ENCODE measurements around the gene ERG28.
"Not testable (repeated sequence)": the region's sequence is repeated elsewhere in the genome, so short reads cannot be mapped to it uniquely, and the experiment has no call there.

ERG28 gene, protein sequence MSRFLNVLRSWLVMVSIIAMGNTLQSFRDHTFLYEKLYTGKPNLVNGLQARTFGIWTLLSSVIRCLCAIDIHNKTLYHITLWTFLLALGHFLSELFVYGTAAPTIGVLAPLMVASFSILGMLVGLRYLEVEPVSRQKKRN

DNA sequence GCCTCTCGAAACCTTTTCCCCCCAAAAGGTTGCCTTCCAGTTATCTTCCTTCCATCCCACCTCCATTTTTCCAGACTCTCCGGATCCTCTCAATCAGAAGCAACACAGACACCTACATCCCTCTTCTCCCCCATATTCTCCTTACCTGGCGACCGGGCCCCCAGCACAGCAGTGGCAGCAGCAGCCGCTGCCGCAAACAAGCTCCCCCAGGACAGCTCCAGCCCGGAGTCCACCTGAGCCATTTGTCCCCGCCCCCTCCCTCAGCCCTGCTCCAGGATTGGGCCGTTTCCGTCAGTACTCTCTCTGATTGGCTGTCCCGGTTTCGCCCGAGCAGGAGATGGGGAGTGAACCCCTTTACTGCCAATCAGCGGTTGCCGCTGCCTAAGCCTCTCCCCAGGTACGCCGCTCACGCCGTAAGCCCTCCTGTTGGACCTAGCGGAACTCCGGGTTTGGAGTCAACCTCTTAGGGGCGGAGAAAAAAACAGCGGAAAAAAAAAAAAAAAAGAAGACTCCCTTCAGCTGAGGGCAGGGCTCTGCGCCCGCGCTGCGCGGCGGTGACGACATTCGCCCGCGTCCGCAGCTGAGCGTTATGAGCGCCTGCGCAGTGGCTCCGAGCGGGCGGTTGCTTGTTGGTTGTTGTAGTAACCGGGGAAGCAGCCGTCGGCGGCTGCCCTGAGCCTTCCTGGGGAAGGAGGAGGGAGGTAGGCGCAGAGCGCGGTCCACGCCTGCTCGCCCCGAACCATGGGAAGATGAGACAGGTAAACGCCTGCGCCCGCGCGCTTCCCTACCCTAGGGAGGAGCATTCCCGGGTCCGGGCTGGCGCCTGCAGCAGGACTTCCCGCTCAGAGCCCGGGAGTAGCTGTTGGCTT, at the start of gene ERG28, which contains the start of gene TTLL5:
ERG28 (minus strand) TSS at position 247 of the 869 bp plus-strand sequence. CDS start 3,374 bp downstream, outside the sequence.
TTLL5 (plus strand) TSS at position 617 of the 869 bp plus-strand sequence. CDS start 1,904 bp downstream, outside the sequence.
- DNase-seq (ENCODE audit: low spot score): peak; percentile 100

DNA sequence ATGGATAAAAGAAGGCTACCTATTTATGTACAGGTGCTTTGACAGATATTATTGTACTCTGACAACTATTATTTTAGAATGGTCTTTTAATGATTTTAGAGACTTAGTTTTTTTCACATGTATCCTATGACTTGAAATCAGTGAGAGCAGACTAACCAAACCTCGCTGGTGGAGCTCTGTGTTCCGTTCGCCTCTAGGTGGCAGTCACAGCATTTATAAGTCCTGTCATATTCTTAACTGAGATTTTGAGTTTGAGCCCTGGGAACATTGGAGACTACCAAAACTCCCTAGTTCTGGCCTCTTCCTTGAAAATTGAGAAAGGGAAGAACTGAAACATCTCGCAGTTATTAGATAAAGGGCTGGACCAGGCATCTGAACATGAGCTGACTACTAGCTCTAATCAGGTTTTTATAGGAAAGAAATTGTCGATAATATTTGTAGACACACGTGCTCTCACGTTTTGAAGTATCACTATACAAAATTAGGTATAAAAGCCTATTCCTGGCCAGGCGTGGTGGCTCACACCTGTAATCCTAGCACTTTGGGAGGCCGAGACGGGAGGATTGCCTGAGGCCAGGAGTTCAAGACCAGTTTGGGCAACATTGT, 48.6 kb upstream of the ERG28 start:
- DNase-seq (ENCODE audit: low spot score): peak; percentile 70

DNA sequence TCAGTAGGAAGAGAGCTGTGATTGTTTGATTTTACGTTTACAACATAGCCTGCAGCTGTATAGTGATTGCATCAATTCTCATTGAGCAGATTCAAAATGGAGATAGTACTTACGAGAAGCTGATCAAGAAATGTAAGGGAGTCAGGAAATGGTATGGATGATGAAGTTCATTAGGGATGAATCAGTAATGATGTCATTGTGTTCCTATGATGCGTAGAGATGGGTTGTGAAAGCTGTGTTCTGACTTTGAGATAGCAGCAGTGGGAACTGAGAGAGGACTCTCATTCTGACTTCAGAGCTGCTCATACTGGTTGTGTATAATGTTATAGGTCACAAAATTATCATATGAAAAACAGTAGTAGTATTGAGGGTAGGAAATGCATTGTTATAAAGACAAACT, 44.3 kb upstream of the ERG28 start:
- no peak for DNase-seq (ENCODE audit: low spot score)

DNA sequence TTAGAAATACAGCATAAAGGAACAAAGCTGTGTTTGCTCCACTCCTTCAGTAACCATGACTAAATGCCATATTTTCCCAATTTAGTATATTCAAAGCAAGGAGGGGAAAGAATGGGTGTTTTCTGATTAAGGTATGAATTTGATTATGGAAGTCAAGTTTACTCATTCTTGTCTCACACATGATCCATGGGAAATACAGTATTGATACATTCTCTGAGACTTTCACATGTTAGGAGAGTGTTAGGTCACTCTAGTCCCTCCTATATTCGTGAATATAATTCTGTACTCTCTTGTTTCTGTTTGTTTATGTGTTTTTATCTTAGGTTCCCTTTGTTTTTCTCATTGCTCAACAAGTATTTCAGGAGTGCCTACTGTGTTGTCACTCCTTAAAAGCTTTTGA, 42.8 kb upstream of the ERG28 start:
- DNase-seq (ENCODE audit: low spot score): no peak

DNA sequence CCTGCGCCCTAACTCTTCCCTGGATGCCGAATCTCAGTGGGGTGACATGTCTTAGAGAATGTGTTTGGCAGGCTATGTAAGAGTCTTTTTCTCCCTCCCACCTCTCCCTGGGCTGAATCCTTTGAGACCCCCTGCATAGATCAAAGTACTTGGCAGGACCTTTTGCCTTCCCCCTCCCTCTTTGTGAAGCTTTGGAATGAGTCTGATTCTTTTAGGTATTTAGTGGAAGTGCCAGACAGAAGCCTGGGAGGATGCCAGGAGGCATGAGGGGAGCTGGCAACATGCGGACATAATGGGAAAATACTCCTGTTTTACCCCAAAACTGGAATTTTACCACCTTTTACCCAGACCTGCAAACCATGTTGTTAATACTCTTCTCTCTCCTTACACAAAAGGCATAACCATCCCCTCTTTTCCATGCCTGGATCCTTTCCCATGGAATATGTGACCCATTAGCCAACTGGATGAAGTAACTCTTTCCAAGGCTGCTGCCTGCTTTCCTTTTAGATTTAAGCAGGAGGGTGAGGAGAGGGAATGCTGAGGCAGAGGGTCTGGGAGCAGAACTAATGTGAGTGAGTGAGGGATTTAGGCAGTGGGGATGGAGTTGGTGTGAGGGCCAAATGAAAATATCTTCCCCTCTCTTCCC, 42.1 kb upstream of the ERG28 start:
- DNase-seq (ENCODE audit: low spot score): no peak

DNA sequence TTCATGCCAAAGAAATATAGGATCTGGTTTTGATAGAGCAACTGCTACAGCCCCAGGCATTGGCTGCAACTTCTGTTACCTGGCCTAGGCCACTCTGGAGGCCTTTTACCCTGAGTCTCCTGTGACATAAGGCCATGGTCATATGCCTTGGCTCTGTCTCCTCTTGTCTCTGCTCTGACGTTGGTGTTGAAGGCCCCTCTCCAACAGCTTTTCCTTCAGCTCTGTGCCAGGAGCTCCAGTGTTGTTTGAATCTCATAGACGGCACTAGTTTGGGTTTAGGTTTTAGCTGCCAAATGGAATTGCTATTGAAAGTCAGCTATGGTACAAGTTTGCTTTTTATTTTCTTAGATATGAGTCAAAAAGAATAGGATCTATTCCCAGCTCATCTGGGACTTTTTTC, 41.4 kb upstream of the ERG28 start:
- no peak for DNase-seq (ENCODE audit: low spot score)

DNA sequence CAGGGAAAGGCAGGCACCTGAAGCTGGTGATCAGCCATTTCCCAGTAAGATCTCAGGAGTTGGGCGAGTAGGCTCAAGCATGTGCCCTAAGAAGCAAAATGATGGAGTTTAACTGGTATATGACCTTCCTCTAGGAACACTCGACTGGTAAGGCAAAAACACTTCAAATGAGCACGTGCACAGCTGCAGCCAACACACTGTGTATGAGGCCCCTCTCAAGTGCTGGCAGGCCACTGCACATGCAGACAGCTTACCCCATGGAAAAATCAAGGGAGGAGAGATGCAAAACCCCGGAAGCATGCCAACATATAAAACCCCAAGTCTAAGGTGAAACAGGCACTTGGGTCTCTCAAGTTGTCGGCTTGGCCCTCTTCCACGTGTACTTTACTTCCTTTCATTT, 39.6 kb upstream of the ERG28 start:
- DNase-seq (ENCODE audit: low spot score): no peak

DNA sequence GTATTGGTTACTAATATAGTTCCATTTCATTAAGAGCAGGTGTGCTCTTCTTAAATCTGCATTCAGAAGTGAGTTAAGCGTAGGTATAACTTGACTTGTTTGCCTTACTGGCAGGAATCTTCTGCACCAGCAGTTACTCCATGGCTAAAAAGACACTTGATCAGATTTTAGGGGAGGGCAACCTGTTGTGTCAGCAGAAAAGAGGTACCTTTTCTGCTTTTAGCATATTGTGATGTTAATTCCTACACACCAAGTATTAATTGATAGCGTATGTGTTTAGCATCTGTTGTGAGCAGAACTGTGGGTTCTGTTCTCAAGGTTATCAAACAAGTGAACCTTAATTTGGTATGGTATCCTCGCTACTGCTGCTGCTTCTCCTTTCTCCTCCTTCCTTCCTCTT, 38.7 kb upstream of the ERG28 start:
- no peak for DNase-seq (ENCODE audit: low spot score)

DNA sequence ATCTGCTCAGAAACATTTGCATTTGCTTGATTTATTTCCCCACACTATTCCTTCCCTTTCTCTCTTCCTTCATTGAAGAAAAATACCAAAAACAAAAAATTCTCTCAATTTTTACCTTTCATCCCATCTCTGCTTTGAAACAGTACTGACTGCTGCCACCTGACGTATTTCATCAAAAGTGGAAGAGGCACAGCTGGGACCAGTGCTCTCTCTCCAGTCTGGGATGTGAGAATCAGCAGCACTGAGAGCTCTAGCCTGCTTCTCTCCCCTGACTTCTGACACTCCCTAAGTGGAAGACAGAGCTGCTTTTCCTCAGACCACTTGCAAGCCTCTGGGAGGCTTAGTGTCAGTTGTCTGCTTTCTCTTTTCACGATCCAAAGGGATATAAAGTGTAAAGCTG, 37.2 kb upstream of the ERG28 start:
- DNase-seq (ENCODE audit: low spot score): no peak

DNA sequence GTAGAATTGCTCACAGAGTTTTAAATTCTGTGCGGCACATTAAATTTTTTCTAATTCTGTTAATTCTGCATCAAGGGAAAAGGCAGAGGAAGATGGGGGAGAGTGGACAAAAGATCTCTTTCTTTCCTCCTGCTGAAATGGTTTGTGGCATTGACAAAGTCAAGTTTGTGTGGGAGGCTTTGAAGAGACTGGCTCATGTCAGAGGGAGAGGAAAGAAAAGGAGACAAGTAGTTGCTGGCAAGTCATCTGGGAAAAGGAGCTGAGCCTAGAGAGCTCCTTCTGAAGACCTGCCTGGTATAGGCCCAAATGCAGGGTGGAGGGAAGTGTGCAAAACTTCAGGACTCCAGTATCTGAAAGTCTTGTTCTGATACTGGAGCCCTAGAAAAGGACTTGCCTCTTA, 36.7 kb upstream of the ERG28 start:
- no peak for DNase-seq (ENCODE audit: low spot score)

DNA sequence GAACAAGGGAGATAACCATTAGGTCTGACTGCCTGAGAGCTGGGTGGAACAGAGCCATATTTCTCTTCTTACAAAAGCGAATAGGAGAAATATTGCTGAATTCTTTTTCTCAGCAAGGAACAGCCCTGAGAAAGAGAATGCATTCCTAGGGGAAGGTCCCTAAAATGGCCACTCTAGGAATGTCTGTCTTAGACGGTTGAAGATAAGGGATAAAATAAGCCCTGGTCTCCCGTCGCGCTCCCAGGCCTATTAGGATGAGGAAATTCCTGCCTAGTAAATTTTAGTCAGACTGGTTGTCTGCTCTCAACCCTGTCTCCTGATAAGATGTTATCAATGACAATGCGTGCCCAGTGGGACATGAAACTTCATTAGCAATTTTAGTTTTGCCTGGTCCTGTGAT, 34.3 kb upstream of the ERG28 start:
- not testable (repeated sequence) for DNase-seq (ENCODE audit: low spot score)

DNA sequence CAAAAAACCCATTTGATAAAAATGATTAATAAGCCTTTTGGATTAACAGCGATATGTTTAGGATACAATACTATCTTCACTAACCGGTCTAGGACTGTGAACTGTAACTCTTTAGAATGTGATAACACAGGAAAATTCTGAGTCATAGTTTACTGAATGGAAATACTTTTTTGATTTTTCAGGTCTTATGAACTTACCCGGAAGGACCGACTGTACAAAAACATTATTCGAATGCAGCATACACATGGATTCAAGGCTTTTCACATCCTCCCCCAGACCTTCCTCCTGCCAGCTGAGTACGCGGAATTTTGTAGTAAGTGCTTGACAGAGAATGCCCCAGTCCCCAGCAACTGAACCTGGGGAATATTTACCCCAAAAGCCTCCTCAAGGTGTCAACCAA, 29.3 kb upstream of the ERG28 start:
- no peak for DNase-seq (ENCODE audit: low spot score)

DNA sequence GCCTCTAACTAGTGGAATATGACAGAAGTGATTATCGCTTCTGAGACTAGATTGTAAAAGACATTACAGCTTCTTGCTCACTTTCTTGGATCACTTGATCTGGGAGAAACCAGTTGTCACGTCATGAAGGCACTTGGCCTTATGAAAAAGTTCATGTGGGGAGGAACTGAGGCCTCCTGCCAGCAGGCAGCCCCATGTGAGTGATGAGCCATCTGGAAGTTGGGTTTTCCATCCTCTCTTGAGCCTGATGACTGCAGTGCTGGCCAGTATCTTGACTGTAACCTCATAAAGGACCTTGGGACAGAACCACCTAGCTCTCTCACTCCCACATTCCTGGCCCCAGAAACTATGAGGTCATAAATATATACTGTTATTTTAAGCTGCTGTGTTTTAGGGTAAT, 28.3 kb upstream of the ERG28 start:
- DNase-seq (ENCODE audit: low spot score): no peak

DNA sequence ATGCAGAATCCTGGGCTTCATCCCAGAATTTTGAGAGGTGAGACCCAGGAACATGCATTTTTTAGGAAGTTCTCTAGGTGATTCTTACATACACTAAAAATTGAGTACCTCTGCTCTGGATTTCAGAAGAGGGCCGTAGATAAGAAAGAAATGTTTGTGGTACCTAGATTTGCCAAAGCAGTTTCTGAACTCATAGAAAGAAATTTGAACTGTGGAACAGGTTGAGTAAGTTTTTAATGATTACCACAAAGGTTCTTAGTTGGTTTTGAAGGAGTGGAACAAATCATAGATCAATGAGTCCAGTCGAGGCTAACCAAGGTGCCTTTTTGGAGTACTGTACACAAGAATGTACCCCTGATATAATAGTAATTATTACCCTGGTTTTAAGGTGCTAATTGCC, 25.2 kb upstream of the ERG28 start:
- no peak for DNase-seq (ENCODE audit: low spot score)

DNA sequence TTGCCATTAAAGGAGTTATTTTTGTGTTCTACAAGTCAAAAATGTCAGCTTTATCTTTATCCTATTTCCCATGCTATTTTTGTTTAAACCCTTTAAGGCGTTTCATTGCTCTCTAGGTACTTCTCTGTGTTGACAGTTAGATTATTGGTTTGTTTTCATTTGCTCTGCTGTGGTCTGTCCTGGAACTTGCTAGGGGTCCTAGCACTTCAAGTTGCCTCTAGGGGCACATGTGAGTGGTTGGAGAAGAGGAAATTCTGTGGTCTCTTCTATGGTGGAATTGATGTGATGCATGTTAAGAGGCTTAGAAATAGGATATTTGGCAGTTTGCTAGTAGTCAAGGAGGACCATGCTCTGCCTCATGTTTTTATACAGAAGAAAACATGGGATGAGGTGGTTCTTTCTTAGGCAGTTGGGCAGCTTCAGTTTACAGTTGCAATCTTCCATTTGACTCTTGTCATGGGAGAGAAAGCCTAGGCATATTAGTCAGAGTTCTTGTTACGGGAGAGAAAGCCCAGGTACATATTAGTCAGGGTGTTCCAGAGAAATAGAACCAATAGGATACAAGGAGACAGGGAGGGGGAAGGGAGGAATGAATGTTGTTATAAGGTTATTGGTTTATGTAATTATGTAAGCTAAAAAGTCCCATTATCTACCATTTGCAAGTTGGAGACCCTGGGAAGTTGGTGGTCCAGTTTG, 14.7 kb upstream of the ERG28 start:
- no peak for DNase-seq (ENCODE audit: low spot score)

DNA sequence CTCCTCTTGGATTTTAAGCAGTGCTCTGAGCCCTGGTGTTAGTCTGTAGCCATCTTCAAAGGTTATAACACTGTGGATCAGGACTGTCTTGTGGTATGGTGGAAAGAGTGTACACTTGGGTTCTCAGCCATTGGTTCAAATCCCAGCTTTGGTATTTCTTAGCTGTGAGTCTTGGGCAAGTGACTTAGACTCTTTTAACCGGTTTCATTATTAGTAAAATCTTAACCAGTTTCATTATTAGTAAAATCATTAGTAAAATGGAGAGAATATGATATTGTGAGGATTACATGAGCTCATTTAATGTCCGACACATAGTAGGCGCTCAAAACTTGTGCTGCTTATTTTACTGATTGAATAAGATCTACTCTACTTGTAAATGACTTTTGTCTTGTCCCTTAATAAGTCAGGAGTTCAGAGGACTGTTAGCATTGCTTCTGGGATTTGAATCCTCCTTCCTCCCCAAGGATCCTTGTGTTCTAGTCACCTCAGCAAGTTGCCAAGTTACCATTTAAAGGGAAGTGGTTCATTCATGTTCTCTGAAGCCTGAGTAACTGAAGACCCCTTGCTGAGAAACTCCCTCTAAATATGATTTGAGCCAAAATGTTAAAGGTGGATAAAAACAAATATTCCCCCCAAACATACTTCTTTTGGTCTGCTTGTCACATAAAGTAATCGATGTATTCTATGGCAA, 12.8 kb upstream of the ERG28 start:
- DNase-seq (ENCODE audit: low spot score): no peak

DNA sequence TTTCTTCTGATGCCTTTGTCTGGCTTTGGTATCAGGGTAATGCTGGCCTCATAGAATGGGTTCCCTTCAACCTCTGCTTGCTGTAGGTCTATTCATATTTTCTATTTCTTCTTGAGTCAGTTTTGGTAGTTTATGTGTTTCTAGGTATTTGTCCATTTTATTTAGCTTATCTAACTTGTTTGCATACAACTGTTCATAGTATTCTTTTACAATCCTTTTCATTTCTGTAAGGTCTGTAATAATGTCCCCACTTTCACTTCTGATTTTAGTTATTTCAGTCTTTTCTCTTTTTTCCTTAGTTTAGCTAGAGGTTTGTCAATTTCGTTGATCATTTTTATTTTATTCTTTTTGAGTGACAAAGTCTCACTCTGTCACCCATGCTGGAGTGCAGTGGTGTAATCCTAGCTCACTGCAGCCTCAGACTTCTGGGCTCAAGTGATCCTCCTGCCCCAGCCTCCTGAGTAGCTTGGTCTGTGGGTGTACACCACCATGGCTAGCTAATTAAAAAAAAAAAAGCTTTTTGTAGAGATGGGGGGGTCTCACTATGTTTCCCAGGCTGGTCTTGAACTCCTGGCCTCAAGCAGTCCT, 12.0 kb upstream of the ERG28 start:
- DNase-seq (ENCODE audit: low spot score): no peak

DNA sequence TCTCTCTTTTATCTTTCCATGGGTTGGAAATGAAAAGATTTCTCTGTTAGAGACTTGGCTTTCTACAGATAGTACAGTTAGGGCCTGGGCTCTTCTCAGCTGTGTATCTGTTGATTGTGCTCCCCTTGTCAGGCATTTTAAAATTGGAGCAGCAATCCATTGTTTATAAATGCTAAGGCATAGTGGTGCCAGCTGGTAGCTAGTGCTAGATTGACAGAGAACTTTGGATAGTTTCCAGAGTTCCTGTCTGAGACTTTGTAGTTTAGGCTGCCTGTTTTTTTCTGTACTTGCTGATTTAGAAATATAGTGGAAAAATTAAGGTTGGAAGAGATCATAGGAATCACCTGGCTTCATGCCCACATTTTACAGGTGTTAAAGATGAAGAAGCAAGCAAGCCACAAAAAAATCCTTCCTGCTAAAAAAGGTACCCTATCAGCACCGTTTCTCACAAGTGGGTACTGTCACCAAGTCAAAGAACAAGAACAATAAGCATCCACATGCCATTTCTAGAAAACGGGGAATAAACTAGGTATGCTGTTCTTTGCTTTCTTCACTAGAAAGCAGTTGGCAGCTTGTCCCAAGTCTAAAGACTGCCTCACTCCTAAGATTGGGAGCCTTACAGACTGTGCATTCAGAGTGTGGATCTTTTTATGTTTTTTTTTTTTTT, 6.6 kb upstream of the ERG28 start:
- DNase-seq (ENCODE audit: low spot score): no peak

DNA sequence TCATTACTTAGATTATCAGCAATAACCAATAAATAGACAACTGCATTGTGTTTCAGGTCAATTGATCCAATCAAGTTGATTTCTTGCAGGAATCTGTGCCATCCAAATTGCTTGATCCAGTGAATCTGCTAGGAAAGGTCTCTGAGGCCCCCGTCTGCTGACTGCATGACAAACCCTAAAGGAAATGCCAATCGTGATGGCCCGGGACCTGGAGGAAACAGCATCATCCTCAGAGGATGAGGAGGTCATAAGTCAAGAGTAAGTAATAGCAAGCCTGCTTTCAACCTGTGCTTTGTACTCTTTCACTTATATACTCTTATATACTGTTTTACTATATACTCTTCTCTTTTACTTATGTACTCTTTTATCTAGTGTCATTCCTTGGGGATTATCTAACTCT, 2.3 kb upstream of the ERG28 start:
- no peak for DNase-seq (ENCODE audit: low spot score)

DNA sequence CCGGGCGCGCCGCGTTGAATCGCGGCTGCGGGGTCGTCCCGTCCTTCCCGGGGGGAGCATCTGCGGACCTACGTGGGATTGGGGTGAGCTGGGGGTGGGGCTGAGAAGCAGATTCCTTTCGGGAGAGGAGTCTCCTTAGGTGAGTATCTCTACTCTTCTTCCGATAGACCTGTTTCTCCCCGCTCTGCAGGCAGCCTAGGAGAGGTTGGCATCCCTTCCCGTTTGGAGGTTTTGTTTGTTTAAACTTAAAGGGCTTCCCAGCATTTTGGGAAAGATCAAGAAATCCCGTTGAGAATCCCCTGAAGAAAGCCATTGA, 781 bp upstream of the ERG28 start:
- DNase-seq (ENCODE audit: low spot score): no peak

DNA sequence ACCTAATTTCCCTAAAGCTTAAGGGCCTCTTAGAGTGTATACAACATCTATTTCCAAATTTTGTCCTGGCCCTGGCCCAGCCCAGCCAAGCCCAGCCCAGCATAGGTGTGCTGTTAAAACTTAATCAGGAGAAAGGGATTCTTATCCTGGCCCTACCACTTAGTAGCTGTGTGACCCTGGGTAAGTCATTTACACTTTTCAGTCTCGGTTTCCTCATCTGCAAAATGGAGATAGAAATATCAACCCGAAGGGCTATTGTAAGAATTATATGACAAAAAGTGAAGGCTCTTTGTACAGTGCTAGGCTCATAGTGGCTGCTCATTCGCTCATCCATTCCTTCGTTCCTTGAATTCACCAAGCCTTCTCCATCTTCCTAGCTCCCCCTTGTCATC, 442 bp downstream of the ERG28 start:
- peak; percentile 12 for DNase-seq (ENCODE audit: low spot score)

All from germinal center (tissue), 1 donor.